Left lung (tissue), 10 donors: ENCODE results near the gene C2. TPM values are rescaled to one million over a fixed set of nuclear protein-coding genes. Genes with fewer than 3 reads are reported as not detected.

Source experiments
- ATAC-seq: fragments of 200-7000 bp; cut with Tn5 transposase; one replicate; pipeline ENCODE4 v1.9.1; 2020; ENCODE audit warnings: moderate library complexity
- DNase-seq, 4 donors: peaks; one replicate each; pipeline ENCODE4 v3.0.0-alpha.2; 2013 to 2020
- H3K27ac ChIP-seq, 2 donors: fragments of 200-600 bp; sonication (generic) in 1 of 2; one replicate each; pipeline versions ENCODE4 v1.5.0 to v1.8.0; 2020 to 2021
- H3K27me3 ChIP-seq, 2 donors: fragments of 200-600 bp; sonication (generic) in 1 of 2; one replicate each; pipeline versions ENCODE4 v1.5.0 to v1.8.0; 2020 to 2021
- H3K36me3 ChIP-seq, 2 donors: fragments of 200-600 bp; sonication (generic) in 1 of 2; one replicate each; pipeline versions ENCODE4 v1.5.0 to v1.8.0; 2020 to 2021
- H3K4me1 ChIP-seq, 2 donors: fragments of 200-600 bp; one replicate each; pipeline ENCODE4 v1.8.0; 2021
- H3K4me3 ChIP-seq, 2 donors: fragments of 200-600 bp; sonication (generic) in 1 of 2; one replicate each; pipeline versions ENCODE4 v1.5.0 to v1.8.0; 2020 to 2021; ENCODE audit warnings: mild to moderate bottlenecking in 1 of 2
- H3K9me3 ChIP-seq, 2 donors: fragments of 200-600 bp; sonication (generic) in 1 of 2; one replicate each; pipeline versions ENCODE4 v1.5.0 to v1.8.0; 2020 to 2021
- CTCF ChIP-seq, 2 donors: fragments of 200-600 bp; sonication (generic) in 1 of 2; IDR thresholded peaks; one replicate each; pipeline versions ENCODE4 v1.5.0 to v1.8.0; 2021; ENCODE audit warnings: antibody characterized with exemption in 2 of 2
- intact Hi-C, 2 donors: fragments of 100-400 bp; cut with DNase I; formaldehyde crosslinking; loops; one replicate each; pipeline versions ENCODE4 v1.11.2 to v1.14.2; 2022
- polyA plus RNA-seq, 6 donors: library from polyadenylated mRNA; unstranded; fragments of 120-200 nt; gene quantifications; one replicate each; pipeline ENCODE4 v1.2.1, GENCODE V29; 2013; ENCODE audit not compliant: insufficient read length in 6 of 6
- total RNA-seq, 2 donors: library from RNA; stranded (reverse); fragmentation: NEBNext Ultra II Directional; extraction: Animal tissue kit (Norgen Biotek cat#: 25700); gene quantifications; one replicate each; pipeline ENCODE4 v1.2.1, GENCODE V29; 2021
- donor health status: DM: no; HTN: yes; CAD: no.
- donor health status: DM: no; HTN: no; CAD: no.

C2 gene
- total and polyA plus RNA-seq, 8 donors, result 3.3 to 192 (median 5.2) TPM

GRCh38 chr6:31966506-31966905 lies 39.0 kb downstream of the C2 start:
- peaks cover 0 to 91% of the 10 kb centered on the region in 2 donors for H3K36me3 ChIP-seq
- H3K4me1 ChIP-seq, result peaks cover 11 to 21% of the 10 kb centered on the region in 2 donors
- intact Hi-C loops, result no loop called here
- no peak overlapping the region for H3K27ac ChIP-seq
- DNase-seq, result no peak
- H3K27me3 ChIP-seq, result no peaks in the 10 kb centered on the region
- ATAC-seq, result no peak
- H3K4me3 ChIP-seq, result no peak overlapping the region
- H3K9me3 ChIP-seq, result no peaks in the 10 kb centered on the region
- TF ChIP-seq CTCF (IDR thresholded peaks at IDR 0.05), result no peak

GRCh38 chr6:31966997-31967925 lies 39.7 kb downstream of the C2 start:
- Histone ChIP-seq H3K36me3 (peaks cover 0 to 83% of the 10 kb centered on the region in 2 donors), H3K4me1 (peaks cover 11 to 22% of the 10 kb centered on the region in 2 donors), H3K27me3 (no peaks in the 10 kb centered on the region), H3K4me3 (no peak overlapping the region), H3K27ac (no peak overlapping the region), H3K9me3 (no peaks in the 10 kb centered on the region)
- TF ChIP-seq CTCF (IDR thresholded peaks at IDR 0.05), result no peak
- DNase-seq (no peak), ATAC-seq (no peak)
- intact Hi-C loops, result no loop called here

- TF ChIP-seq CTCF (IDR thresholded peaks at IDR 0.05), result no peak
- DNase-seq (peak in 1 of 4 donors; percentile 22), ATAC-seq (no peak)
- intact Hi-C loops, result no loop called here
- Histone ChIP-seq H3K36me3 (peaks cover 0 to 76% of the 10 kb centered on the region in 2 donors), H3K9me3 (no peaks in the 10 kb centered on the region), H3K4me3 (no peak overlapping the region), H3K27ac (no peak overlapping the region), H3K4me1 (peaks cover 13 to 26% of the 10 kb centered on the region in 2 donors), H3K27me3 (no peaks in the 10 kb centered on the region)
These were observed 40.4 kb downstream of the C2 start for GRCh38 chr6:31967926-31968320.

GRCh38 chr6:31968326-31968725 lies 40.8 kb downstream of the C2 start:
- H3K36me3 ChIP-seq, result peaks cover 0 to 72% of the 10 kb centered on the region in 2 donors

More at GRCh38 chr6:31968326-31968725, 40.8 kb downstream of the C2 start:
- DNase-seq (peak in 1 of 4 donors; percentile 69), ATAC-seq (no peak)
- Histone ChIP-seq H3K4me3 (no peak overlapping the region), H3K4me1 (peaks cover 17 to 30% of the 10 kb centered on the region in 2 donors), H3K27ac (no peak overlapping the region), H3K27me3 (no peaks in the 10 kb centered on the region), H3K9me3 (no peaks in the 10 kb centered on the region)
- intact Hi-C loops, result no loop called here
- no peak for TF ChIP-seq CTCF (IDR thresholded peaks at IDR 0.05)
